ENCODE results near the gene DCTPP1.

Gene DCTPP1

GRCh38 chr16:30429418-30429677, 482 bp downstream of the DCTPP1 start:
- Histone ChIP-seq H3K27ac (ENCODE audit: low read length) (no peak overlapping the region), H3K36me3 (ENCODE audit: control insufficient read depth, insufficient read depth, low read length) (peaks cover 6% of the 10 kb centered on the region; the same call in 1 of the 2 replicates), H3K4me3 (ENCODE audit: low read length) (peak overlapping the region; percentile 66; the same call in 1 of the 2 replicates), H3K4me1 (ENCODE audit: control insufficient read depth, insufficient read depth, low read length) (peaks cover 4% of the 10 kb centered on the region; the same call in 1 of the 2 replicates), H3K9me3 (ENCODE audit: control insufficient read depth, insufficient read depth, low read length) (no peaks in the 10 kb centered on the region), H3K27me3 (ENCODE audit: control insufficient read depth, insufficient read depth, low read length) (no peaks in the 10 kb centered on the region)
- no peak for DNase-seq (ENCODE audit: low read depth, low spot score)
- WGBS (ENCODE audit: insufficient coverage, insufficient read length) = no CpG with 5 or more reads among the region's 11 CpGs

- Histone ChIP-seq H3K9me3 (ENCODE audit: control insufficient read depth, insufficient read depth, low read length) (no peaks in the 10 kb centered on the region), H3K36me3 (ENCODE audit: control insufficient read depth, insufficient read depth, low read length) (peaks cover 16% of the 10 kb centered on the region; the same call in 1 of the 2 replicates), H3K27ac (ENCODE audit: low read length) (no peak overlapping the region), H3K4me1 (ENCODE audit: control insufficient read depth, insufficient read depth, low read length) (peaks cover 4% of the 10 kb centered on the region; the same call in 1 of the 2 replicates), H3K4me3 (ENCODE audit: low read length) (no peak overlapping the region), H3K27me3 (ENCODE audit: control insufficient read depth, insufficient read depth, low read length) (no peaks in the 10 kb centered on the region)
- no peak for DNase-seq (ENCODE audit: low read depth, low spot score)
- WGBS (ENCODE audit: insufficient coverage, insufficient read length) = no CpG with 5 or more reads among the region's 4 CpGs
These were observed 1.8 kb downstream of the DCTPP1 start for GRCh38 chr16:30428055-30428454.

- Histone ChIP-seq H3K4me1 (ENCODE audit: control insufficient read depth, insufficient read depth, low read length) (no peaks in the 10 kb centered on the region), H3K27me3 (ENCODE audit: control insufficient read depth, insufficient read depth, low read length) (no peaks in the 10 kb centered on the region), H3K27ac (ENCODE audit: low read length) (no peak overlapping the region), H3K36me3 (ENCODE audit: control insufficient read depth, insufficient read depth, low read length) (peaks cover 12% of the 10 kb centered on the region; the same call in 1 of the 2 replicates), H3K9me3 (ENCODE audit: control insufficient read depth, insufficient read depth, low read length) (no peaks in the 10 kb centered on the region), H3K4me3 (ENCODE audit: low read length) (no peak overlapping the region)
- WGBS (ENCODE audit: insufficient coverage, insufficient read length) = no CpG with 5 or more reads among the region's 5 CpGs
- no peak for DNase-seq (ENCODE audit: low read depth, low spot score)
These were observed 8.8 kb downstream of the DCTPP1 start for GRCh38 chr16:30421010-30421409.

- no peak for DNase-seq (ENCODE audit: low read depth, low spot score)
- H3K4me3 ChIP-seq (ENCODE audit: low read length) = peak overlapping the region; percentile 49; the same call in 1 of the 2 replicates
- no peaks in the 10 kb centered on the region for H3K27me3 ChIP-seq (ENCODE audit: control insufficient read depth, insufficient read depth, low read length)
- no CpG with 5 or more reads among the region's 31 CpGs for WGBS (ENCODE audit: insufficient coverage, insufficient read length)
- no peaks in the 10 kb centered on the region for H3K9me3 ChIP-seq (ENCODE audit: control insufficient read depth, insufficient read depth, low read length)
- no peaks in the 10 kb centered on the region for H3K4me1 ChIP-seq (ENCODE audit: control insufficient read depth, insufficient read depth, low read length)
- H3K27ac ChIP-seq (ENCODE audit: low read length) = no peak overlapping the region
- peaks cover 8% of the 10 kb centered on the region; the same call in 1 of the 2 replicates for H3K36me3 ChIP-seq (ENCODE audit: control insufficient read depth, insufficient read depth, low read length)
These were observed 11.3 kb downstream of the DCTPP1 start for GRCh38 chr16:30418350-30419181.

- Histone ChIP-seq H3K27ac (ENCODE audit: low read length) (no peak overlapping the region), H3K4me3 (ENCODE audit: low read length) (peak overlapping the region; percentile 49; the same call in 1 of the 2 replicates), H3K36me3 (ENCODE audit: control insufficient read depth, insufficient read depth, low read length) (0 out of 2 replicates have a peak, but pooled peaks cover 4% of the 10 kb centered on the region), H3K4me1 (ENCODE audit: control insufficient read depth, insufficient read depth, low read length) (no peaks in the 10 kb centered on the region), H3K27me3 (ENCODE audit: control insufficient read depth, insufficient read depth, low read length) (no peaks in the 10 kb centered on the region), H3K9me3 (ENCODE audit: control insufficient read depth, insufficient read depth, low read length) (no peaks in the 10 kb centered on the region)
- no CpG with 5 or more reads among the region's 140 CpGs for whole genome bisulfite sequencing (ENCODE audit: insufficient coverage, insufficient read length)
- DNase-seq (ENCODE audit: low read depth, low spot score) = peak; percentile 87
These were observed 12.1 kb downstream of the DCTPP1 start for GRCh38 chr16:30417529-30418349.

- Histone ChIP-seq H3K36me3 (ENCODE audit: control insufficient read depth, insufficient read depth, low read length) (peaks cover 5% of the 10 kb centered on the region; the same call in 1 of the 2 replicates), H3K9me3 (ENCODE audit: control insufficient read depth, insufficient read depth, low read length) (no peaks in the 10 kb centered on the region), H3K4me3 (ENCODE audit: low read length) (peak overlapping the region; percentile 49; the same call in 1 of the 2 replicates), H3K4me1 (ENCODE audit: control insufficient read depth, insufficient read depth, low read length) (no peaks in the 10 kb centered on the region), H3K27me3 (ENCODE audit: control insufficient read depth, insufficient read depth, low read length) (no peaks in the 10 kb centered on the region), H3K27ac (ENCODE audit: low read length) (no peak overlapping the region)
- WGBS (ENCODE audit: insufficient coverage, insufficient read length) = no CpG with 5 or more reads among the region's 18 CpGs
- DNase-seq (ENCODE audit: low read depth, low spot score) = no peak
These were observed 13.0 kb downstream of the DCTPP1 start for GRCh38 chr16:30416624-30417528.

GRCh38 chr16:30416047-30416603, 13.7 kb downstream of the DCTPP1 start:
- 100% methylated on average over 1 of the region's 4 CpGs for WGBS (ENCODE audit: insufficient coverage, insufficient read length)
- no peak for DNase-seq (ENCODE audit: low read depth, low spot score)
- H3K4me1 ChIP-seq (ENCODE audit: control insufficient read depth, insufficient read depth, low read length) = no peaks in the 10 kb centered on the region
- H3K4me3 ChIP-seq (ENCODE audit: low read length) = no peak overlapping the region
- H3K36me3 ChIP-seq (ENCODE audit: control insufficient read depth, insufficient read depth, low read length) = peaks cover 11% of the 10 kb centered on the region; the same call in 1 of the 2 replicates
- H3K9me3 ChIP-seq (ENCODE audit: control insufficient read depth, insufficient read depth, low read length) = no peaks in the 10 kb centered on the region
- H3K27ac ChIP-seq (ENCODE audit: low read length) = no peak overlapping the region
- no peaks in the 10 kb centered on the region for H3K27me3 ChIP-seq (ENCODE audit: control insufficient read depth, insufficient read depth, low read length)

GRCh38 chr16:30414159-30414558, 15.7 kb downstream of the DCTPP1 start:
- DNase-seq (ENCODE audit: low read depth, low spot score) = no peak
- H3K27ac ChIP-seq (ENCODE audit: low read length) = no peak overlapping the region
- H3K36me3 ChIP-seq (ENCODE audit: control insufficient read depth, insufficient read depth, low read length) = peaks cover 9% of the 10 kb centered on the region; the same call in 1 of the 2 replicates
- H3K27me3 ChIP-seq (ENCODE audit: control insufficient read depth, insufficient read depth, low read length) = no peaks in the 10 kb centered on the region
- 0 out of 2 replicates have a peak, but pooled peaks cover 1% of the 10 kb centered on the region for H3K4me1 ChIP-seq (ENCODE audit: control insufficient read depth, insufficient read depth, low read length)
- WGBS (ENCODE audit: insufficient coverage, insufficient read length) = no CpG with 5 or more reads among the region's 5 CpGs
- no peak overlapping the region for H3K4me3 ChIP-seq (ENCODE audit: low read length)
- no peaks in the 10 kb centered on the region for H3K9me3 ChIP-seq (ENCODE audit: control insufficient read depth, insufficient read depth, low read length)

GRCh38 chr16:30413112-30413806, 16.6 kb downstream of the DCTPP1 start:
- DNase-seq (ENCODE audit: low read depth, low spot score) = no peak
- no peak overlapping the region for H3K27ac ChIP-seq (ENCODE audit: low read length)
- no peaks in the 10 kb centered on the region for H3K9me3 ChIP-seq (ENCODE audit: control insufficient read depth, insufficient read depth, low read length)
- no peak overlapping the region for H3K4me3 ChIP-seq (ENCODE audit: low read length)
- no peaks in the 10 kb centered on the region for H3K27me3 ChIP-seq (ENCODE audit: control insufficient read depth, insufficient read depth, low read length)
- peaks cover 9% of the 10 kb centered on the region; the same call in 1 of the 2 replicates for H3K36me3 ChIP-seq (ENCODE audit: control insufficient read depth, insufficient read depth, low read length)
- 0 out of 2 replicates have a peak, but pooled peaks cover 1% of the 10 kb centered on the region for H3K4me1 ChIP-seq (ENCODE audit: control insufficient read depth, insufficient read depth, low read length)
- no CpG with 5 or more reads among the region's 6 CpGs for WGBS (ENCODE audit: insufficient coverage, insufficient read length)
